Ishikawa (cell line): ENCODE results near the gene DOK6.

Experiments used
- CEBPB ChIP-seq: IDR thresholded peaks from 2 replicates; pipeline ENCODE4 v1.6.1; 2012
- CREB1 ChIP-seq: IDR thresholded peaks from 2 replicates; pipeline ENCODE4 v1.6.1; 2012; ENCODE audit warnings: low read depth
- EGR1 ChIP-seq: IDR thresholded peaks from 2 replicates; pipeline ENCODE4 v1.6.1; 2012
- EP300 ChIP-seq: IDR thresholded peaks from 2 replicates; pipeline ENCODE4 v1.6.1; 2012; ENCODE audit warnings: borderline replicate concordance
- RAD21 ChIP-seq: IDR thresholded peaks from 2 replicates; pipeline ENCODE4 v1.6.1; 2012; ENCODE audit warnings: low read depth
- TAF1 ChIP-seq: IDR thresholded peaks from 2 replicates; pipeline ENCODE4 v1.6.1; 2012; ENCODE audit warnings: low read depth, mild to moderate bottlenecking
- TCF12 ChIP-seq: IDR thresholded peaks from 2 replicates; pipeline ENCODE4 v1.6.1; 2012; ENCODE audit warnings: low read depth
- TEAD4 ChIP-seq: IDR thresholded peaks from 2 replicates; pipeline ENCODE4 v1.6.1; 2012
- YY1 ChIP-seq: IDR thresholded peaks from 2 replicates; pipeline ENCODE4 v1.6.1; 2012; ENCODE audit warnings: low read depth
- ZBTB7A ChIP-seq: IDR thresholded peaks from 2 replicates; pipeline ENCODE4 v1.6.1; 2012; ENCODE audit warnings: low read depth
- TF ChIP-seq, protein P1 (sequence below): IDR thresholded peaks from 2 replicates; pipeline ENCODE4 v1.6.1; 2012
- TF ChIP-seq, protein P2 (sequence below): IDR thresholded peaks from 2 replicates; pipeline ENCODE4 v1.6.1; 2012; ENCODE audit warnings: low read depth, mild to moderate bottlenecking
- TF ChIP-seq, protein P3 (sequence below): IDR thresholded peaks from 2 replicates; pipeline ENCODE4 v1.6.1; 2012

DNA sequence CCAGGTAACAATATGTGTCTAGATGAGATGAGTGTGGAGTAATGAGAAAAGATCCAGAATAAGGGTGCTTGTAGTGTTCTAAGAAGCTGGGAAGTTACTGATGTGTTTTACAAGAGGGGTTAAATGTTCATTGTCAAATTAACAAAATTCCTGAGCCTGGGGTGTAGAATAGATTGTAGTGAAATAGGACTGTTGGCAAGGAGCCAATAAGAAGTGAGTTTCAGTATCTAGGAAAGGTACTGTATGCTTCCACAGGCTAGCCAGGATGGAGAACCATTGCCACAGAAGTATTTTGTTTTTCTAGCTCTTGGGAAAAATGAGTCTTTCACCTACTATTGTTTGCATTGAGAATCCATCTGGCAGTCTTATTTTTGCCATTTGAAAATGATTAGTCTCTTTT is 10.5 kb downstream of the DOK6 start:
- TF ChIP-seq YY1 = no peak
- no peak for TF ChIP-seq RAD21
- TF ChIP-seq TEAD4 = no peak
- TF ChIP-seq EGR1 = no peak
- TF ChIP-seq, protein P1, sequence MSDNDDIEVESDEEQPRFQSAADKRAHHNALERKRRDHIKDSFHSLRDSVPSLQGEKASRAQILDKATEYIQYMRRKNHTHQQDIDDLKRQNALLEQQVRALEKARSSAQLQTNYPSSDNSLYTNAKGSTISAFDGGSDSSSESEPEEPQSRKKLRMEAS = no peak
- TF ChIP-seq TAF1 = no peak
- TF ChIP-seq CEBPB = no peak
- no peak for TF ChIP-seq TCF12
- TF ChIP-seq CREB1 = no peak
- no peak for TF ChIP-seq EP300
- TF ChIP-seq, protein P2, sequence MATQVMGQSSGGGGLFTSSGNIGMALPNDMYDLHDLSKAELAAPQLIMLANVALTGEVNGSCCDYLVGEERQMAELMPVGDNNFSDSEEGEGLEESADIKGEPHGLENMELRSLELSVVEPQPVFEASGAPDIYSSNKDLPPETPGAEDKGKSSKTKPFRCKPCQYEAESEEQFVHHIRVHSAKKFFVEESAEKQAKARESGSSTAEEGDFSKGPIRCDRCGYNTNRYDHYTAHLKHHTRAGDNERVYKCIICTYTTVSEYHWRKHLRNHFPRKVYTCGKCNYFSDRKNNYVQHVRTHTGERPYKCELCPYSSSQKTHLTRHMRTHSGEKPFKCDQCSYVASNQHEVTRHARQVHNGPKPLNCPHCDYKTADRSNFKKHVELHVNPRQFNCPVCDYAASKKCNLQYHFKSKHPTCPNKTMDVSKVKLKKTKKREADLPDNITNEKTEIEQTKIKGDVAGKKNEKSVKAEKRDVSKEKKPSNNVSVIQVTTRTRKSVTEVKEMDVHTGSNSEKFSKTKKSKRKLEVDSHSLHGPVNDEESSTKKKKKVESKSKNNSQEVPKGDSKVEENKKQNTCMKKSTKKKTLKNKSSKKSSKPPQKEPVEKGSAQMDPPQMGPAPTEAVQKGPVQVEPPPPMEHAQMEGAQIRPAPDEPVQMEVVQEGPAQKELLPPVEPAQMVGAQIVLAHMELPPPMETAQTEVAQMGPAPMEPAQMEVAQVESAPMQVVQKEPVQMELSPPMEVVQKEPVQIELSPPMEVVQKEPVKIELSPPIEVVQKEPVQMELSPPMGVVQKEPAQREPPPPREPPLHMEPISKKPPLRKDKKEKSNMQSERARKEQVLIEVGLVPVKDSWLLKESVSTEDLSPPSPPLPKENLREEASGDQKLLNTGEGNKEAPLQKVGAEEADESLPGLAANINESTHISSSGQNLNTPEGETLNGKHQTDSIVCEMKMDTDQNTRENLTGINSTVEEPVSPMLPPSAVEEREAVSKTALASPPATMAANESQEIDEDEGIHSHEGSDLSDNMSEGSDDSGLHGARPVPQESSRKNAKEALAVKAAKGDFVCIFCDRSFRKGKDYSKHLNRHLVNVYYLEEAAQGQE = no peak
- TF ChIP-seq, protein P3, sequence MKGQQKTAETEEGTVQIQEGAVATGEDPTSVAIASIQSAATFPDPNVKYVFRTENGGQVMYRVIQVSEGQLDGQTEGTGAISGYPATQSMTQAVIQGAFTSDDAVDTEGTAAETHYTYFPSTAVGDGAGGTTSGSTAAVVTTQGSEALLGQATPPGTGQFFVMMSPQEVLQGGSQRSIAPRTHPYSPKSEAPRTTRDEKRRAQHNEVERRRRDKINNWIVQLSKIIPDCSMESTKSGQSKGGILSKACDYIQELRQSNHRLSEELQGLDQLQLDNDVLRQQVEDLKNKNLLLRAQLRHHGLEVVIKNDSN = no peak
- no peak for TF ChIP-seq ZBTB7A
